Superior temporal gyrus (tissue), 1 donor: Measurements from ENCODE around the gene EFCC1.
"Not testable (repeated sequence)": the region's sequence is repeated elsewhere in the genome, so short reads cannot be mapped to it uniquely, and the experiment has no call there.

Experiments
- DNase-seq: peaks from one replicate; pipeline ENCODE4 v3.0.0-alpha.2; 2016; ENCODE audit errors: extremely low spot score

Gene EFCC1

GRCh38 chr3:129054605-129055104 is 53.6 kb downstream of the EFCC1 start:
- no peak for DNase-seq

DNA sequence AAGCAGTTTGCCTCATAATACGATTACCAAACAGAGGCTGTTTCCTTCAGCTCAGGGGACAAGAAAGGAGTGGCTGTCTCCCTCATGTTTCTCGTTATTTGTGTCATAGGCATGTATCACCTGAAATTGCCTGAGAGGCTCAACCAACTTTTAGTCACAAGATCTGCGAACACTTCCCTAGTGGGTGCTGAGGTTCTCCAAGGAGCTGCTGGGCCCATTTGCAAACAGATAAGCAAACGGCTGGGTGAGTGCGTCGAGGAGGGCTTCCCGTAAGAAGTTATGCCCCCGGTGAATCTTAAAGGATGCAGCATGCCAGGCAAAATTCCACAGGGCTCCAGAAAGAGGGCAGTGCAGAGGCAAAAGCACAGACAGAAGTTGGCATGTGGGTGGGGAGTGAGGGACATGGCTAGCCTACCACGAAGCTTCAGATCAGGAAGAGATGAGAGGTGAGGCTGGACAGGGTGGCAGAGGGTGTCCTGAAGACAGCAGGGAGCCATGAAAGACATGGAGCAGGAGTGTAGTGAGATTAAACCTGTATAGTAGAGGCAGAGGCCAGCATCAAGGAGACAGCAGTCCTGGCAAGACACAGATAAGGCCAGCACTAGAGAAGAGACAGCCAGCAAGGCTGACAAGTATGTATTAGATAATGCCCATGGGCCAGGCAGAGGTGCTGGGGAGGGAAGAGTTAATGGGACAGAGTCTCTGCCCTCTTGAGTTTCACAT is 55.5 kb downstream of the EFCC1 start:
- DNase-seq = no peak

DNA sequence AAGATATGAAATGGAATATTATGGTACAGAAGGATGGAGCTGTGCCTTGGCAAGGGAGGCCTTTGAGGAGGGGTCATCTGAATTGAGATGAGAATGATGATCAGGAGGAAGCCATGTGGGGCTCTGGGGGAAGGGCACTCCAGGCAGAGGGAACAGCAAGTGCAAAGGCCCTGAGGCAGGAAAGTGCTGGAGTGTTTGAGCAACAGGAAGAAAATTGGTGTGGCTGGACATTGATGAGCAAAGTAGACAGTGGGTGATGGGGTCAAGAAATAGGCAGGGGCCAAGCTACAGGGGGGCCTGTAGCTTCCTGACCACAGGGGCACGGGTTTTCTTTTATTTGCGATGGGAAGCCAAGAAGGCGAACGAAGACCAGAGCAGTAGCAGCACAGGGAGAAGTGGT is 56.1 kb downstream of the EFCC1 start:
- DNase-seq = no peak

DNA sequence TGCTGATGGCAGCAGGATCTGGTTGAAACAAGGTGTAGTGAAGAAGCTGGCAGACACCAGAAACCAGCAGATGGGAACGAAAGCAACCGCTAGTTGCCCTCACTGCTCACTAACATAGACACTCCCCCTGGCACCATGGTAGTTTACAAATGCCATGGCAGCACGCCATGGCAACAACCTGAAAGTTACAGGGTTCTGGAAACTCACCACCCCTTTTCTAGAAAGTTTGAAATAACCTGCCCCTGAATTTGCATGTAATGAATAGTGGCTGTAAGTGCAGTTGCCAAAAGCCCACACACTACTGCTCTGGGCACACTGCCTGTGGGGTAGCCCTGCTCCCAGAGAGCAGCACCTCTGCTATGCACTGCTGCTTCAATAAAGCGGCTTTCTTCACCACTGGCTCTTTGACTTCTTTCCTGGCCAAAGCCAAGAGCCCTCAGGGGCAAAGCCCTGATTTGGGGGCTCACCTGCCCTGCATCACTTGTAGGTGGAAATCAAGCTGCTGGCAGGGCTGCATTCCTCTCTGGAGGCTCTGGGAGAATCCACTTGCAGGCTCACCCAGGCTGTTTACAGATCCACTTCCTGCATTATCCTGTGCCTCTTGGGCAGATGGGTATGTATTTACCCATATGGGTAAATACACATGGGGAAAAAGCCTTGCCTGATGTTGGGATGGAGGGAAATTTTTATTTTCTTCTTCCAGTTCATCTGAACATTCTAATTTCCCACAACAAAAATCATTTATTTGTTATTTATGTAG is 57.5 kb downstream of the EFCC1 start:
- peak; percentile 16 for DNase-seq

DNA sequence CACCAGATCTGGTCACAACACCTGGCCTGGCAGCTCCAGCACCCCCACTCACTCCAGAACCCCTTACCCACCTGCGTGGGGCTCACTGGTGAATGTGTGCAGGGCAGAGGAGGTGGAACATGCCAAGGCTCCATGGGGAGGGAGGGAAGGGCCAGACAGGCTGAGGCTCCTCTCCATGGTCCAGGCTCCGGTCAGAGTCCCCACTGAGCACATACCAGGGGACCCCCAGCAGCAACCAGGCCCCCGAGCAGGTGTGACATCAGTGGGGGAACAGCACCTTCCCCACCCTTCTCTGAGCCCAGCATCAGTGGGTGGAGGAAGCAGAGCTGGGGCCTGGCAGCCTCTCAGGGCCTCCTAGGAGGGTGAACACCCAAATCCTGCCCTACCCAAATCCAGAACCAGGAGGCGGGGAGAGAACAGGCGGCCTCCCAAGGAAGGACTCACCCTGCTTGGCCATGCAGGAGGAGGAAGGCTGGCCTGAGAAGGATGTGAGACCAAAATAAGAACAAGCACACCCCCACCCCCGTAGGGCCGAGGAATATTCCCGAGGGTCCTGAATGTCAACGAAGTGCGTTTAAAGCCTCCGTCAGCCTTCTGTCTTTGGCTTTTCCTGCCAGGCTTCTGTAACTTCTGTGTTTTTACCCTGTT is 58.3 kb downstream of the EFCC1 start:
- no peak for DNase-seq

DNA sequence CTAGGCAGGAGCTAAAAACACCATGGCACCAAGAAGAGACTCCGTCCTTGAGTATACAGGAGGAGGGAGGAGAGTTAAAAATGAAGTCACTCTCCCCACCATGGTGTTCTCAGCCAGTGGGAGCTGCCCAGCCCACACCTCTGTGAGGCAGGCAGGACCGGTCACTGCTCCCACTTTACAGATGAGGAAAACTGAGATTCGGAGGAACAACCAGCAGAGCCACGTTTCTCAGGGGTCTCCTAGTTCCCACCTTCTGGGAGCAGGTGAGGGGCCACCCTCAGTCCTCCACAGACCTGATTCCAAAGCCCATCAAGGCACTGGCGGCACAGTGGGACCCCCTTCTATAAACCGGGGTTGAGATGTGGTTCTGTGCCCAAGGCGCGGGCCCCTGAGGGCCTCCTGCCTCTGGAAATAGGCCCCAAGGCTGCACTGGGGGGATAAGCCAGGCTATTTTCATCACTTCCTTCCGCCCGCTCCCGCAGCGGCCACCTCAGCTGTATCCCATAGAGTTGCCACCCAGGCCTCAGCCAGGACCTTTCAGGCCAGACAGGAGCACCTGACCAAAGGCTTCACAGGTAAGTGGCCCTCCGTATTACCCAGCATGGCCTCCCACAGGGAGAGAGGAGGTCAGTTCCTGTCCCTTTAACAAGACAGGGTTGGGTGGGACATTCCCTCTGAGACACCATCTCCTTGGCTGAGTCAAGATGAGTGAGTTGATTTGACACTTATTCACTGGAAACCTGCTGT is 59.3 kb downstream of the EFCC1 start, which contains the start of gene GP9:
TSS of gene GP9 (plus strand) at position 504 of the 747 bp plus-strand sequence. CDS start 961 bp downstream, outside the sequence.
- DNase-seq = no peak

- DNase-seq = no peak
Observed at GRCh38 chr3:129061023-129061887, 60.2 kb downstream of the EFCC1 start.

- no peak for DNase-seq
Observed at GRCh38 chr3:129061888-129062834, 61.1 kb downstream of the EFCC1 start.

DNA sequence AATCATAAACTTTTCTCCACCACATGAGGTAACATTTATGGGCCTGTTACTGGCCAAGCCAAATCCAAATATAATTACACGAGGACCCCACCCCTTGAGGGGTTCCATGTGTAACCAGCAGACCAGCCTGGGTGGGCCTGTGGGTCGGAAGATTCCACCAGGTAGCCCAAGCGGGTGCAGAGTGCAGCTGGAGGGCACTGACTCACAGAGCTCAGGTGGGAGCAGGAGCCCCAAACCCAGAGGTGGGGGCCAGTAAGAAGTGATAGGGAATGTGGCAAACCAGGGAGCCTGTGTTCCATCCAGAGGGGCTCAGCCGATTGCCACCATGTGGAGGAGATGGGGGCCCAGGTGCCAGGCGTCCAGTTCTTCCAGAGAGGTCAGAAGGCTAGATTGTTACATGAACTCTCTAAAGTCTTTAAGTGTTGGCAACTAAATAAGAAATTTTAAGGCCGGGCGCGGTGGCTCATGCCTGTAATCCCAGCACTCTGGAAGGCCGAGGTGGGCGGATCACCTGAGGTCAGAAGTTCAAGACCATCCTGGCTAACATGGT is 62.1 kb downstream of the EFCC1 start:
- DNase-seq = no peak

DNA sequence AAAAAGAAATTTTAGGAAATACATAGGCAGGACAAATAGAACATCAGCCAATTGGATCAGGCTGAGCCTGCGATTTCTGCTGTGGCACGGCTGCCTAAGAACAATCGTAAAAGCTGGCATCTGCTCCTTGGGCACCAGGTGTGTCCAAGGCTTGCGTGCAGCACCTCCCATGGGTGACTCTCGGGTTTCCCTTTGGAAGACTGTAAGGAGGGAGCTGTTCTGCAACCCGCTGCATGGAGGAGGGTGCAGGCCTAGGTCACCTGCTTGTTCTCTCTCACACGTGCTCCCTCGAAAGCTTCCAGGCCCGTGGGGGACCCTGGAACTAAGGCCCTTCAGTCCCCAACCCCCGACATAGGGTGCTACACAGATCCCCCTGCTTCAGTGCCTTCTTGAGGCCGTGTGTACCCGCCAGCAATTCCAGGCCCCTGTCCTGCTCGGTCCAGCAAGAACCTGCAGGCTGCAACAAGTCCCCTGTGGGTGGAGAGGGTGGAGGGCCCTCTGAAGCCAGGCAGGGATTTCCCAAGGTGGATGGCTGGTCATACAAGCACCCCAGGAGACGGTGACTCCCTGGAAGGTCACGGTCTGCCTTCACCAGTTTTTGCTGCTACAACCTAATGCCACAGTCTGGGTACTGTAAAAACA is 62.9 kb downstream of the EFCC1 start:
- DNase-seq = no peak

DNA sequence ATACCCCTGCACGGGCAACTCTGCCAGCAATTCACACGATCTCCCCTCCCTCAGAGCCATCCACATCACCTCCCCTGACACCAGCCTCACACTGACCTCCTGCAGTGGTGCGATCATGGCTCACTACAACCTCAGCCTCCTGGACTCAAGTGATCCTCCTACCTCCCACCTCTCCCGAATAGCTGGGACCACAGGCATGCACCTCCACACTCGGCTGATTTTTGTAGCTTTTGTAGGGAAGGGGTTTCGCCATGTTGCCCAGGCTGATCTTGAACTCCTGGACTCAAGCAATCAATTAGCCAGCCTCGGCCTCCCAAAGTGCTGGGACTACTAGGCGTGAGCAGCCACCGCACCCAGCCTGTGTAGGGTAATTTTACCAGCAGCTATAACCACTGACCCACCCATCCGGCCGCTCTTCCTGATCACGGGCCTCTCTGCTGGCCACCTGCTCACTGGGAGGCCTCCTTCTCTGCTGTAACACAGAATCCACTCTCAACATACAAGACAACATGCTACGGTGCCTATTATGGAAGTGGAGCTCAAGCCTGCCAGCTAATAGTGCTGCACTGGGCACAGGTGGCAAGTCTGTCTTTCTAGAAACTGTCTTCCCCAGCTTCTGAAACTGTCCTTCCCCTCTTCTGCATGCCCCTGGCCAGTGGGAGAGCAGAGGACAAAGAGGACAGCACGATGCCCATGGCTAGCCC is 64.1 kb downstream of the EFCC1 start:
- no peak for DNase-seq

- DNase-seq = no peak
Observed at GRCh38 chr3:129065720-129066073, 64.6 kb downstream of the EFCC1 start.

DNA sequence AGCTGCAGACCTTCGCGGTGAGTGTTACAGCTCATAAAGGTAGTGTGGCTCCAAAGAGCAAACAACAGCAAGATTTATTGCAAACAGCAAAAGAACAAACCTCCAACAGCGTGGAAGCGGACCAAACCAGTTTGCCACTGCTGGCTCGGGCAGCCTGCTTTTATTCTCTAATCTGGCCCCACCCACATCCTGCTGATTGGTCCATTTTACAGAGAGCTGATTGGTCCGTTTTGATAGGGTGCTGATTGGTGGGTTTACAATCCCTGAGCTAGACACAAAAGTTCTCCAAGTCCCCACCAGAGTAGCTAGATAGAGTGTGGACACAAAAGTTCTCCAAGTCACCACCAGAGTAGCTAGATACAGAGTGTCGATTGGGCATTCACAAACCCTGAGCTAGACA is 66.6 kb downstream of the EFCC1 start:
- DNase-seq = not testable (repeated sequence)

DNA sequence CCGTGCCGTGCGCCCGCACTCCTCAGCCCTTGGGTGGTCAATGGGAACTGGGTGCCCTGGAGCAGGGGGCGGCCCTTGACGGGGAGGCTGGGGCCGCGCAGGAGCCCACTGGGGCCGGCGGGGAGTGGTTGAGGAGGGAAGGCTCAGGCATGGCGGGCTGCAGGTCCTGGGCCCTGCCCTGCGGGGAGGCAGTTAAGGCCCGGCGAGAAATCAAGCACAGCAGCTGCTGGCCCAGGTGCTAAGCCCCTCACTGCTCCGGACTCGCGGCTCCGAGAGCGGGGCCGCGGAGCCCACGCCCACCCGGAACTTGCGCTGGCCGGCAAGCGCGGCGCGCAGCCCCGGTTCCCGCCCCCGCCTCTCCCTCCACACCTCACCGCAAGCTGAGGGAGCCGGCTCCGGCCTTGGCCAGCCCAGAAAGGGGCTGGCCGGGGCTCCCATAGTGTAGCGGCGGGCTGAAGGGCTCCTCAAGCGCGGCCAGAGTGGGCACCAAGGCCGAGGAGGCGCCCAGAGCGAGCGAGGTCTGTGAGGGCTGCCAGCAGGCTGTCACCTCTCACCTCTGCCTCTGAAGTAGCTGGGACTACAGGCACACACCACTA is 67.3 kb downstream of the EFCC1 start:
- DNase-seq = no peak

GRCh38 chr3:129069313-129070085 is 68.4 kb downstream of the EFCC1 start:
- not testable (repeated sequence) for DNase-seq

DNA sequence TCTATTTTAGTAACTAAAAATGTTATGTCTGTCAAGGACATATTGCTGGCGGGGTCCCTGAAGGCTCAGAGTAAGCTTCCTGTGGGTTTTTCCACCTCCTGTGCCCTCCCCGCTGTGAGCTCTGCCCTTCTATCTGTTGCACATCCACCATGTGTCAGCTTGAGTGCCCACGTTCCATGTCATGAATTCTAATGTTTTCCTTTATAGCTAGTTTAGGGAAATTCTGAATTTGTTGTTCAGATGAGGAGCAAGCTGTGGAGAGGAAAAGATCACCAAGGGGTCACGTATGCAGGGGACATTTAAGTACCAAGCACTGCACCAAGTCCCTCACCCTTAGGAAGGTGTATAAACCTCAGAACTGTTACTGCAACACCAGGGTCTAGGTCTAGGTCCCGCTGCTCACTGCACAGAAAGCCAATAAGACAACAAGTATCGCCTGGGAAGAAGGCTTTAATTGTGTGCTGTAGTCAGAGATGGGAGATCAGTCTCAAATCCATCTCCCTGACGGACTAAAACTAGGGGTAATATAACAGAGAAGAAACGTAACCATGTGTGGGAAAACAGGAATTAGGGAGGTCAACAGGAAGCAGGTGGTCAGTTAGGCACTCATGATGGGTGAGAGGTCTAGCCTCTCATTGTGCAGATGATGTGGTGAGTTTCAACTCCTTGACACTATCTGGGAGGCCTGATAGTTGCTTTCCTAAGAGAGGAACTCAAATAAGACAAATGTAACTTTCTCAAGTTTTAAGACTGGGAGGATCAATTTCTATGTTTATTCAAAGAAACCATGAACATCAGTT is 69.2 kb downstream of the EFCC1 start:
- no peak for DNase-seq
